ENCODE data around the gene TRAPPC5.

The TRAPPC5 gene

GRCh38 chr19:7672522-7672921, 8.1 kb upstream of the TRAPPC5 start:
- DNase-seq = peak in 1 of 10 donors; percentile 77
- intact Hi-C loops (cut with DNase I) = loop anchor here (10.0 kb wide), 1 partner anchor 108 kb away; no protein-coding TSS in a partner anchor

GRCh38 chr19:7674010-7675005, 6.3 kb upstream of the TRAPPC5 start:
- intact Hi-C loops (cut with DNase I) = loop anchor here (10.0 kb wide), 1 partner anchor 110 kb away; no protein-coding TSS in a partner anchor
- peak in 8 of 10 donors; percentile 28 to 94 (median 60) for DNase-seq

- intact Hi-C loops (cut with DNase I) = loop anchor here (10.0 kb wide), 1 partner anchor 112 kb away; no protein-coding TSS in a partner anchor
- no peak for DNase-seq
Measured at GRCh38 chr19:7676376-7676775, 4.3 kb upstream of the TRAPPC5 start.

GRCh38 chr19:7676854-7677253, 3.8 kb upstream of the TRAPPC5 start, which contains the start of gene MCEMP1:
Gene MCEMP1 (plus strand): TSS chr19:7677090. CDS start chr19:7677121, 31 bp downstream.
- DNase-seq = no peak

GRCh38 chr19:7677669-7678311, 2.8 kb upstream of the TRAPPC5 start:
- intact Hi-C loops (cut with DNase I) = loop anchor here (10.0 kb wide), 1 partner anchor 113 kb away; no protein-coding TSS in a partner anchor
- no peak for DNase-seq

More at GRCh38 chr19:7676854-7677253, 3.8 kb upstream of the TRAPPC5 start, which contains the start of gene MCEMP1:
- intact Hi-C loops (cut with DNase I) = loop anchor here (10.0 kb wide), 1 partner anchor 112 kb away; no protein-coding TSS in a partner anchor

- intact Hi-C loops (cut with DNase I) = loop anchor here (10.0 kb wide), 1 partner anchor 114 kb away; no protein-coding TSS in a partner anchor
- peak in 4 of 10 donors; percentile 28 to 77 (median 31) for DNase-seq
Measured at GRCh38 chr19:7678971-7679751, 1.5 kb upstream of the TRAPPC5 start.

- intact Hi-C loops (cut with DNase I) = loop anchor here (1.0 to 10.0 kb wide), 3 partner anchors 28 to 326 kb away; no protein-coding TSS in a partner anchor
- DNase-seq = peak in 1 of 10 donors; percentile 59
Measured at GRCh38 chr19:7679771-7680605, 645 bp upstream of the TRAPPC5 start.

GRCh38 chr19:7681340-7682174, 924 bp downstream of the TRAPPC5 start:
- intact Hi-C loops (cut with DNase I) = loop anchor here (1.0 kb wide), 1 partner anchor 118 kb away; no protein-coding TSS in a partner anchor
- peak; percentile 45 to 95 (median 72) for DNase-seq

GRCh38 chr19:7682175-7682855, 1.7 kb downstream of the TRAPPC5 start:
- peak in 6 of 10 donors; percentile 33 to 92 (median 78) for DNase-seq
- intact Hi-C loops (cut with DNase I) = no loop called here

- intact Hi-C loops (cut with DNase I) = no loop called here
- DNase-seq = no peak
Measured at GRCh38 chr19:7685546-7686445, 5.2 kb downstream of the TRAPPC5 start.

- intact Hi-C loops (cut with DNase I) = no loop called here
- DNase-seq = peak in 1 of 10 donors; percentile 67
Measured at GRCh38 chr19:7687177-7687576, 6.5 kb downstream of the TRAPPC5 start.

GRCh38 chr19:7689165-7689564, 8.5 kb downstream of the TRAPPC5 start:
- no peak for DNase-seq
- intact Hi-C loops (cut with DNase I) = no loop called here

- intact Hi-C loops (cut with DNase I) = no loop called here
- DNase-seq = no peak
Measured at GRCh38 chr19:7690779-7691258, 10.2 kb downstream of the TRAPPC5 start.

GRCh38 chr19:7691497-7691896, 10.9 kb downstream of the TRAPPC5 start:
- intact Hi-C loops (cut with DNase I) = no loop called here

GRCh38 chr19:7692417-7693088, 11.9 kb downstream of the TRAPPC5 start:
- no peak for DNase-seq
- intact Hi-C loops (cut with DNase I) = no loop called here

More at GRCh38 chr19:7691497-7691896, 10.9 kb downstream of the TRAPPC5 start:
- no peak for DNase-seq

GRCh38 chr19:7694499-7694898, 13.9 kb downstream of the TRAPPC5 start:
- intact Hi-C loops (cut with DNase I) = no loop called here
- no peak for DNase-seq
